ENCODE results near the gene DUXB. TPM values are rescaled to one million over a fixed set of nuclear protein-coding genes. Genes with fewer than 3 reads are reported as not detected.

DUXB gene
- total and polyA plus RNA-seq, 4 donors = not detected

DNA sequence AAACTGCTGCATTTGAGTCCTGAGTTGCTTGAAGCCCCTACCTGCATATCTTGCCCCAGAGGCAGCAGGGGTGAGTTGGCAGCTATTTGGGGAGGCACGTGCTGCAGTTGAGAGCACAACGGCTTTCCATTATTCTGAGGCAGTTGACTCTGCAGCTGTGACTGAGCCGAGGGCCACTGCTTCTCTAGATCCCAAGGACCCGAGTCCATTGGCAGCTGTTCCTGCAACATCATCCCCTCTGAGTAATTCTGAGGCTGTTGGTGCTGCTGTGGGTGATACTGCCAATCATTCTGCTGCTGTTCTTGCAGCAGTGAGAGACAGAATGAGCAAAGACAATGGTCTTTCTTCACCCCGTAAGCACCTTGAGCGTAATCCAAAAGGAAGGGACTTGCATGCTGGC lies 40.9 kb downstream of the DUXB start:
- TF ChIP-seq, protein P1, sequence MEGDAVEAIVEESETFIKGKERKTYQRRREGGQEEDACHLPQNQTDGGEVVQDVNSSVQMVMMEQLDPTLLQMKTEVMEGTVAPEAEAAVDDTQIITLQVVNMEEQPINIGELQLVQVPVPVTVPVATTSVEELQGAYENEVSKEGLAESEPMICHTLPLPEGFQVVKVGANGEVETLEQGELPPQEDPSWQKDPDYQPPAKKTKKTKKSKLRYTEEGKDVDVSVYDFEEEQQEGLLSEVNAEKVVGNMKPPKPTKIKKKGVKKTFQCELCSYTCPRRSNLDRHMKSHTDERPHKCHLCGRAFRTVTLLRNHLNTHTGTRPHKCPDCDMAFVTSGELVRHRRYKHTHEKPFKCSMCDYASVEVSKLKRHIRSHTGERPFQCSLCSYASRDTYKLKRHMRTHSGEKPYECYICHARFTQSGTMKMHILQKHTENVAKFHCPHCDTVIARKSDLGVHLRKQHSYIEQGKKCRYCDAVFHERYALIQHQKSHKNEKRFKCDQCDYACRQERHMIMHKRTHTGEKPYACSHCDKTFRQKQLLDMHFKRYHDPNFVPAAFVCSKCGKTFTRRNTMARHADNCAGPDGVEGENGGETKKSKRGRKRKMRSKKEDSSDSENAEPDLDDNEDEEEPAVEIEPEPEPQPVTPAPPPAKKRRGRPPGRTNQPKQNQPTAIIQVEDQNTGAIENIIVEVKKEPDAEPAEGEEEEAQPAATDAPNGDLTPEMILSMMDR (IDR thresholded peaks at IDR 0.05; ENCODE audit: control extremely low read depth, extremely low read depth) = no peak
- Histone ChIP-seq H3K36me3 (ENCODE audit: control insufficient read depth in 4 of 4, insufficient read depth in 4 of 4, low read length in 4 of 4) (peaks cover 22 to 30% (median 27%) of the 10 kb centered on the region in 4 donors), H3K27ac (ENCODE audit: low read depth in 1 of 2, low read length in 1 of 2) (no peak overlapping the region), H3K4me3 (no peak overlapping the region), H3K9ac (ENCODE audit: insufficient read depth in 1 of 2, low read length in 2 of 2) (no peak overlapping the region), H3K9me3 (ENCODE audit: control insufficient read depth in 4 of 4, insufficient read depth in 3 of 4, low read length in 3 of 4) (no peaks in the 10 kb centered on the region), H3K27me3 (ENCODE audit: control insufficient read depth in 3 of 3, insufficient read depth in 3 of 3, low read length in 2 of 3) (no peaks in the 10 kb centered on the region), H3K4me1 (ENCODE audit: control insufficient read depth in 5 of 5, insufficient read depth in 5 of 5, low read length in 5 of 5) (peaks cover 0 to 8% (median 0%) of the 10 kb centered on the region in 5 donors)
- WGBS, 2 donors = 94 to 97% methylated on average over 6 of the region's 6 CpGs
- no peak for DNase-seq
- ATAC-seq (ENCODE audit: insufficient read depth, low FRiP score) = no peak

DNA sequence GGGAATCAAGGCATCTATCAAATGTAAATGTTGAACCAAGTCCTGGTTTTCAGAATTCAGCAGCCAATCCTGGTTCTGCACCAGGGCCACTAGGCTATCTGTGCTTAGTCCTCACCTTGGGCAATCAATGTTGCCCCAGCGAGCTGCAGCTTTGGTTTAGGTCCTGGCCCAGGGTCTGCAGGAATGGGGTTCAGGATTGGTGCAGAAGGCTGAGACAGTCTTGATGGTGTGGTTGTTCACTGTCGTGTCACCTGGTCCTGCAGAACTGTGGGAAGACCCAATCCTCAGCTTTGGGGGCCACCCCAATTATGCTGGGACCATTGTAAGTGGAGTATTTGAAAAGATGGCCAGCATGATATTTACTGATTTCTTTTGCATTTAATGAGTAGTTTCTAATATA lies 43.1 kb downstream of the DUXB start:
- Histone ChIP-seq H3K9ac (ENCODE audit: insufficient read depth in 1 of 2, low read length in 2 of 2) (no peak overlapping the region), H3K27ac (ENCODE audit: low read depth in 1 of 2, low read length in 1 of 2) (no peak overlapping the region), H3K4me3 (no peak overlapping the region), H3K27me3 (ENCODE audit: control insufficient read depth in 3 of 3, insufficient read depth in 3 of 3, low read length in 2 of 3) (no peaks in the 10 kb centered on the region), H3K36me3 (ENCODE audit: control insufficient read depth in 4 of 4, insufficient read depth in 4 of 4, low read length in 4 of 4) (peaks cover 27 to 37% (median 33%) of the 10 kb centered on the region in 4 donors), H3K4me1 (ENCODE audit: control insufficient read depth in 5 of 5, insufficient read depth in 5 of 5, low read length in 5 of 5) (peaks cover 0 to 11% (median 0%) of the 10 kb centered on the region in 5 donors), H3K9me3 (ENCODE audit: control insufficient read depth in 4 of 4, insufficient read depth in 3 of 4, low read length in 3 of 4) (no peaks in the 10 kb centered on the region)
- DNase-seq (no peak), ATAC-seq (ENCODE audit: insufficient read depth, low FRiP score) (no peak)
- 94 to 99% methylated on average over 2 of the region's 2 CpGs for WGBS, 2 donors
- TF ChIP-seq, protein P1 (IDR thresholded peaks at IDR 0.05; ENCODE audit: control extremely low read depth, extremely low read depth) = no peak

DNA sequence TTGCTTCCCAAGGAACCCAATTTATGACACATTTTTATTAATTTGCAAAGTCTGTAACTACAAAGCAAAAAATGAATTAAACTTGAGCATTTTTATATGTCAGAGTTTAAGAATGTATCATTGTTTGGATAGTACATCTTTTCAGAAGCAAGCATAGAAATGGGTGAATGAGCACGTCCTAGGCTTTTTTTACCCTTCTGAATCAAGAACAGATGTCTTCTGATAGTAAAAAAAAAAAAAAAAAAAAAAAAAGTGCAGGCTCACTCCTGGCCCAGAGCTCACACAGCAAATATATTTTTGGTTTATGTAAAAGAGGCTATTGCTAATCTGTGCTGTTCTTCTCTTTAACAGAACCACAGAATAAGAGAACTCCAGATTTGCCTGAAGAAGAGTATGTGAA lies 47.3 kb downstream of the DUXB start:
- H3K4me3 ChIP-seq = no peak overlapping the region
- peaks cover 20 to 37% (median 25%) of the 10 kb centered on the region in 4 donors for H3K36me3 ChIP-seq (ENCODE audit: control insufficient read depth in 4 of 4, insufficient read depth in 4 of 4, low read length in 4 of 4)
- H3K9me3 ChIP-seq (ENCODE audit: control insufficient read depth in 4 of 4, insufficient read depth in 3 of 4, low read length in 3 of 4) = no peaks in the 10 kb centered on the region
- no peaks in the 10 kb centered on the region for H3K27me3 ChIP-seq (ENCODE audit: control insufficient read depth in 3 of 3, insufficient read depth in 3 of 3, low read length in 2 of 3)
- DNase-seq (no peak), ATAC-seq (ENCODE audit: insufficient read depth, low FRiP score) (no peak)
- TF ChIP-seq, protein P1 (IDR thresholded peaks at IDR 0.05; ENCODE audit: control extremely low read depth, extremely low read depth) = no peak
- peaks cover 0 to 16% (median 9%) of the 10 kb centered on the region in 5 donors for H3K4me1 ChIP-seq (ENCODE audit: control insufficient read depth in 5 of 5, insufficient read depth in 5 of 5, low read length in 5 of 5)
- 81 to 84% methylated on average over 1 of the region's 1 CpG for WGBS, 2 donors
- no peak overlapping the region for H3K9ac ChIP-seq (ENCODE audit: insufficient read depth in 1 of 2, low read length in 2 of 2)
- no peak overlapping the region for H3K27ac ChIP-seq (ENCODE audit: low read depth in 1 of 2, low read length in 1 of 2)

All from lung (tissue), 12 donors.